KBM-7 (cell line): ENCODE data around the gene SUN5.
A peak's percentile ranks its signal among the peaks of the same experiment; 100 is the strongest.

ENCODE experiments used
- DNase-seq: peaks from one replicate; pipeline ENCODE4 v3.0.0-alpha.2; 2015
- in situ Hi-C: fragments of 300-500 bp; cut with MboI; formaldehyde crosslinking; loops from 2 replicates; pipeline ENCODE4 v1.14.3; 2020; ENCODE audit warnings: low sequenced_read_pairs, low pct_unique_long_range_greater_than_20kb, mixed read lengths

The SUN5 gene

DNA sequence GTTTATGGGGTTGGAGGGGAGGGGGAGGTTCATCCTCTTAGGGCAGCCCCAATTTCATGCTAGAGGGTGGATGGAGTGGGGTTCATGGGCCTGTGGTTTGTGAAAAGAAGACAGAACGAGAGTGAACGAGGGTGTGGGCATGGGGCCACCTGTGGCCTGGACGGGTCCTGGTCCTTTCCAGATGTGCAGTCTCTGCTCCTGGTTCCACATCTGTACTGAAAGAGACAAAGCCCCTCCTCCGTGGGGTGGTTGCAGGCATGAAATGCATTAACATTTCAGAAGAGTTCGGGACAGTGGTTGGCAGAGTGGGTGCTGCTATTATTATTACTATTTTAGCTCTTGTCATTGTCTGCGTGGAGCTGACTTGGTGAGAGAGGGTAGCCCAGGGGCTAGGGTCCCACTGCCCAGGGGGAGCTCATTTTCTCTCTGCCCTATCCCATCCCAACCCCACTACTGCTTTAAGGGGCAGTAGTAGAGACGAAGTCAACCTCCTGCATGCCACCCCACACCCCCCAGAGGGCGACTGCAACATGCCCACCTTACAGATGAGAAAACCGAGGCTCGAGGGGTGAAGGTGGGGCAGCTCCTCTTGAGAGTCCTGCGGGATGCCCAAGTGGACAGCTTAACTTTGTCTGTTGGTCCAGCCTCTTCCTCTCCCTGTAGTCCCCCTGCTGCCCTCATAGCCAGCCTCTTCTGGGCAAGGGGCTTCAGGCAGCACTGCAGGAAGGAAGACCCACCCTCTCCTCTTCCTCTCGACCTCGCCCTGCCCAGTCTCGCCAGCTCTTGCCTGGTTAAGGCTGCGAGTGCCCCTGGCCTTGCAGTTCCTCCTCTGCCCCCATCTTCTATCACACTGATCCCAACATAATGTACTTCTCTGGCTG is 11.7 kb upstream of the SUN5 start:
- DNase-seq = no peak
- in situ Hi-C loops = no loop called here

DNA sequence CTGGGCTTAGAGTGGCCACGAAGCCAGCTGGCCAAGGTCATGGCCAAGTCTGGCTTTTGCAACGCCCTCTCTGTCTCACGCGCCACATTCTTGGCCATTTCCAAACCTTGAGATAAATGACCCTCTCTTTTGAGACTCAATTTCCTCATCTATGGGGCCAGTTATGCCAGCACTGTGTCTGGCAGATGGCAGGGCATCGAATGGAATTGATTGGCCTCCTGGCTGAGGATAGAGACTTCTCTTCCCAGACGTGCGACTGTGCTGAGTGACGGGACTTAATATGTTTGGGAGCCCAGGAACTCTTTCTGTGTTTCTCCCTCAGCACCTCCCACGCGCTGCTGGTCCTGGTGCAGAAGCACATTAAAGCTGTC is 10.9 kb upstream of the SUN5 start:
- in situ Hi-C loops = no loop called here
- no peak for DNase-seq

- DNase-seq = no peak
- in situ Hi-C loops = no loop called here
These were observed 10.3 kb upstream of the SUN5 start for GRCh38 chr20:33014336-33015113.

- no peak for DNase-seq
- in situ Hi-C loops = no loop called here
These were observed 9.6 kb upstream of the SUN5 start for GRCh38 chr20:33013701-33014326.

DNA sequence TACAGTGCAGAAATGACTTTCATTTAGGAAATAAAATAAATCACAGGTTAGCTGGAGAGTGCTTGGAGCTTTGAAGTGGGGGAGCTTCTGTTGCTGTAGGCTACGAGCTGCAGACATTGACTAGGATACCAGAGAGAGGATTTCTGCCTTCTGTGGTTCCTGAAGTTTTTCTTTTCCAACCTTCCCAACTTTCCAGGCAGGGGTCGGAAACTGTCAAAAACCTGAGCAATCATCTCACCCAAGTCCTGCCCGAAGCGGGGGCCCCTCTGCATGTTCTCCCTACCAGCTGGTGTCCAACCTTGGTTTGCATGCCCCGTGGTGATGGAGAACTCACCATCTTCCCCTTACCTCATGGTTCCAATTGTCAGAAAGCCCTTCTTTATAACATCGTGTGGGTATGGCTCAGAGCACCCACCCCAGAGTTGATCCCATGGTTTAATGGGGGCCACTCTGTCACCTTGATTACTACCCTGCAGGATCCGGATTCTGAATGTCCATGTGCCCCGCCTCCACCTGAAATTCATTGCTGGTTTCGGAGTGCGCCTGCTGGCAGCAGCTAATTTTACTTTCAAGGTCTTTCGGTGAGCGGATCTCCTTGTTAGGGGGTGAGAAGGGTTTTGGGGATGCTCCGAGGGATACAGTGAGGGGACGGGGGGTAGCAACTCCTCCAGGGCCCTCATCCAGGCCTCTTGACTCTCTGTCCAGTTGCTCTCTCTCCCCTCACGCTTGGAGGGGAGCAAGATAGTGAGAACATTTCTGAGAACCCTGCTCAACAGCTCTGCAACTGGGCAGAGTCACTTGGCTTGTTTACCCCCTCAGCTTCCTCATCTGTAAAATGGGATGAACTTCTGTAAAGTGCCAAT is 8.3 kb upstream of the SUN5 start:
- no peak for DNase-seq
- in situ Hi-C loops = no loop called here

DNA sequence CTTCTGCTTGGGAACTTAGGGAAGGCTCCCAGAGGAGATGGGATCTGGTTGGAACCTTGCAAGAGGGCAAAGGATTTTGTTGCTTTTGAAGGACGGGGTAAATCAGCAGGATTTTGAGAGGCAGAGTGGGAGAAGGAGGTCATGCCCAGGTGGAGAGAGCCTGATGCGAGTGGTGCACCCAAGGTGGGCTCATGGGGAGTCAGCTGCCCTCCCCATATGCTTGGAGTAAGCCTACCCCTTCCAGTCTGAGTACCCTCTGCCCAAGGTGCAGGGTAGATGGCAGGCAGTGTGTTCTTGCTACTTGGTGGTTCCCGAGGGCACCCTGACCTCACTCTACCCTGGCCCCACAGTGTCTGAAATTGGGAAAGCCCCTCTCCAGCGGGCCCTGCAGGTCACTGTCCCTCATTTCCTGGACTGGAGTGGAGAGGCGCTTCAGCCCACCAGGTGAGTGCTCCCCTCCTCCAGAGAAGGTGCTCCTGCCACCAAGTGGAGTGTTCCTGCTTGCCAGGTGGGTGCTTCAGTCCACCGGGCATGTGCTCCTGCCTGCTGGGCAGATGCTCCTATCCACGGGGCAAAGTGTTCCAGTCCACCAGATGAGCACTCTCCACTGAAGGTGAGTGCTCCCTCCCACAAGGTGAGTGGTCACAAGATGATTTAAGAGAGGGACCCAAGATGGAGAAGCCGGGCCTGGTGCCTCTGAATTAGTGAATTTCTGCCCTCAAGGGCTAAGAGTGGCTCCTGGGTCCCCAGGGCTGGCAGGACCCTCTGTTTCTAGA is 6.6 kb upstream of the SUN5 start:
- DNase-seq = no peak
- in situ Hi-C loops = no loop called here

- in situ Hi-C loops = no loop called here
- no peak for DNase-seq
These were observed 5.9 kb upstream of the SUN5 start for GRCh38 chr20:33010133-33010504.

DNA sequence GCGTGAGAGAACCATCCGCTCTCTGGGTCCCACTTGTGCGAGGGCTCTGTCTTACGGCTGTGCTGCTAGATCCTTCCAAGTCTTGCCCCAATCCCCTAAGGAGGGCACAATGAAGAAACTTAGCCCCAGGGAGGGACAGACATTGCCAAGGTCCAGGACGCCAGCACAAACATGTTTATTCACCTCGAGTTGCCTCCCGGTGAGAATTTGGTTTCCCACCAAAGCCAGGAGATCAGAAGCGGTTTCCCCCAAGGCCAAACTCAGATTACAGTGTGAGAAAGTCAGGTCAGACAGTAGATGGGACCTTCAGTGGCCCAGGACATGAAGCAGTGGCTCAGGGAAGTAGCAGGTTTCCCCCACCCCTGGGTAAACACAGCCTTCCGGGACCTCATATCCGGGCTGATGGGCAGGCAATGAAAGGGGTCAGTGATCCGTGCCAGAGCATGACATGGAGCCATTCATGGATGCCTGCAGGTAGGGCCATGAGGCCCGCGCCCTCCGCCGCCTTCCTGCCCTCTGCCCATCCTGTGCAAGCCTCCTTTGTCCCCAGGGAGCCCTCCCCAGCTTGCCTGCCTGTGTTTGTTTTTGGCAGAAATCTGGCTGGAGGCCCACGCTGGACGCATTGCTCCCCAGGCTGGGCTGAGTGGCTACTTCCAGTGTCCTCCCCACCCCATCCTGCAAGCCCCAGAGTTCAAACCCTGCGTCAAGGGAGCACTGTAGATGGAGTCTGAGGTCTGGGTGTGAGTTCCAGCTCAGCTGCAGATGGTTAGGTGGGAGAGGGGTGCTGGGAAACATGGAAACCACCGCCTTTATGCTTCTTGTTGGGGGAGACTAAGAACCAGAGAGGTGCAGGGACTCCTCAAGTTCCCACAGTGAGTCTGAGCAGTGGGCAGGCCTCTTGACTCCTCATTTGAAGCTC is 5.2 kb upstream of the SUN5 start:
- no peak for DNase-seq
- in situ Hi-C loops = no loop called here

DNA sequence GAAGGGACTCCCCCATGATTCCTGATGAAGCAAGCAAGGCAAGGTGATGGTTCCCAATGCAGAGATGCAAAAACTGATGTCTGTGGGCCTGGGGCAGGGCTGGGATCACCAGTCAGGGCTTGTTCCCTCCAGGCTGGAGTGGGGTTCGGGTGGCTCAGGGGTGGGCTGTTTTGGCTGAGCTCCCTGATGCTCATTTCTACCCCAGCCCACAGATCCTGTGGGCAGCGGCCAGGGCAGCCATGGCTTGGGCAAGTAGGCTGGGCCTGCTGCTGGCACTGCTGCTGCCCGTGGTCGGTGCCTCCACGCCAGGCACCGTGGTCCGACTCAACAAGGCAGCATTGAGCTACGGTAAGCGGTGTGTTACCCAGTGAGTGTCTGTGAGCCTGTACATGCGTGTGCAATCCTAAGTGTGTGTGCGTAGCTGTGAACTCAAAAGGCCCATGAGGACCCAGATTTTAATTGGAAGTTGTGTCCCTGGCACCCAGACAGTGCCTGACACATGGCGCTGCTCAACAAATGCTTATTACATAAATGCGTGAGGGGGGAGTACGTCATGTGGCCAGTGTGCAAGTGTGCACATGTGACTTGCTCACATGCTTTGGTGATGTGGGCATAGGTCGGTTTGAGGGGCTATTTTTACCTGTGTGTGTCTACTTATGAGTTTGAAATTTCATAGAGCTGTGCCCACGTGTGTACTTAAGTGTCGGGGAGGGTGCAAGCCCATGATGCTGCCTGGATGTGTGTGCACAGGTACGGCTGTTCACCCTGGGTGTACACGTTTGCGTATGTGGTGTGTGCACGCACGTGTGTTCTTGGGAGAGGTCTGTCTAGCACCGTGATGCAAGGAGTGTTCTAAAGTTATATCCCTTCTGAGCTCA is 4.3 kb upstream of the SUN5 start:
- no peak for DNase-seq
- in situ Hi-C loops = no loop called here

DNA sequence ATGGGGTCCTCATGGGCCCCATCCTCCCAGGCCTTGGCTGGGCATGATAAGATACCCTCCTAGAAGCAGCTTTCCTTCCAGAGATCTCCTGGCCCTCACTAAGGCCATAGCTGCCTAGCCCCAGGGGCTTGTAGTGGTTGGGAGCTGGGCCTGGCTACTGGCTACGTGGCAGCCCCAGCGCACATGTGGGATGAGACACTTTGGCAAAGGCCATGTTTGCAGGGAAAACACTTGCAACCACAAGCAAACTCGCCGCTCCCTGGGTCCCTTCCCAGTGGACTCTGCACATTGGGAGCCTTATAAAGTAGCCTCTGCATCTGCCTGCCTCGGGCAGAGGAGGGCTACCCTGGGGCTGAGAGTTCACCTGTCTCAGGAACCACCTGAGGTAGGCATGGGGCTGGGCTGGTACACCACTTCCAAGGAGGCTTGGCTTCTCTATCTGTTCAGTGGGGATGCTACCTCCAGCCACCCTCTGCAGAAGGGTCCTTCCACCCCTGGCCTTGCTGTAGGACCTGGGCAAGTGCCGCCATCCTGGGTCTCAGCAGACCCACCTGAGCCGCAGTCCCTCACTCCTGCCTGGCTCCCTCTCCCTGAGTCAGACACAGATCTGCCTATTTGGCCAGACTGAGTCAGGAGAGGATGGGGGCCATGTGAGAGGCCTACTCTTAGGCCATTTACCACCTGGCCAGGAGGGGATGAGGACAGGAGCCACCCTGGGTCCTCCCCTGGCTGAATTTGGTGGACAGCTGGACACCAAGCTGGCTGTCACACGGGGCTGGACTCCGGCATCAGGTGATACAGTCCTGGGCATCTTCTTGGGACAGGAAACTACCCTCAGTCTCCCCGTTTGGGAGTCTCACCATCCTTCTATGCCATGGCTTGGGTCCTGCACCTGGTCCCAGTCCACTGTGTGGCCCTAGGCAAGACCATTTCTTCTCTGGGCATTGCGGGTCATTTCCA is 3.4 kb upstream of the SUN5 start, which contains the start of gene BPIFB2:
Gene BPIFB2, plus strand, starts transcription at position 329 of the 960 bp plus-strand sequence. CDS start 871 bp downstream, outside the sequence.
- DNase-seq = no peak
- in situ Hi-C loops = no loop called here

GRCh38 chr20:33006776-33007375 is 2.6 kb upstream of the SUN5 start:
- in situ Hi-C loops = no loop called here

GRCh38 chr20:33005908-33006775 is 1.9 kb upstream of the SUN5 start:
- in situ Hi-C loops = no loop called here
- no peak for DNase-seq

More at GRCh38 chr20:33006776-33007375, 2.6 kb upstream of the SUN5 start:
- no peak for DNase-seq

- in situ Hi-C loops = no loop called here
- peak; percentile 72 for DNase-seq
These were observed 916 bp upstream of the SUN5 start for GRCh38 chr20:33005132-33005566.
